Measurements from ENCODE around the gene NVL.

NVL gene

DNA sequence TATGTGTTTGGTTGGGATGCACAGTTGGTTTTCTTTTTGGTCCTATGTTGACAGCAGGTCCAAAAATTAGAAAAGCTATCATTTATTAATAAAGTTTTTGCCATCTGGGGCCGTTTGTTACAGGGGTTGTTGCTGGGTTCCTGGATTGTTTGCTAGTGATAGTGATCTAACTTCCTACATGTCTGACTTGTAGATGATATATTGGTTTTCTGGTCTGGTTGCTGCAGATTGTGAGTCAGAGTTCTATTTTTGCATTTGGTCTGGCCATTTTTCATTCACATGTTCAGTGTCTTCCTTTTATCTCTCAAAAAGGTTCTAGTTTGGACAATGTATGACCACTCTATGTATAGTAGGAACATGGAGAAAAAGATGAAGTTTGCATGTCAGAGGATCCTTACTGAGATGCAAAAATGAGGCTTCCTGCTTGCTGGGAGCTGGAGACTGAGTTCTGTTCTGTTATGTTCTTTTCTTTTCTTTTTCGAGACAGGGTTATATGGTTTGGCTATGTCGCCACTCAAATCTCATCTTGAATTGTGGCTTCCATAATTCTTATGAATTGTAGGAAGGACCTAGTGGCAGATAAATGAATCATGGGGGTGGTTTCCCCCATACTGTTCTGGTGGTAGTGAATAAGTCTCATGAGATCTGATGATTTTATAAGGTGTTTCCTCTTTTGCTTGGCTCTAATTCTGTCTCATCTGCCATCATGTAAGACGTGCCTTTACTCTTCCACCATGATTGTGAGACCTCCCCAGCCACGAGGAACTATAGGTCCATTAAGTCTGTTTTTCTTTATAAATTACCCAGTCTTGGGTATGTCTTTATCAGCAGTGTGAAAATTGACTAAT lies 4.2 kb upstream of the NVL start:
- DNase-seq: peak; percentile 39

DNA sequence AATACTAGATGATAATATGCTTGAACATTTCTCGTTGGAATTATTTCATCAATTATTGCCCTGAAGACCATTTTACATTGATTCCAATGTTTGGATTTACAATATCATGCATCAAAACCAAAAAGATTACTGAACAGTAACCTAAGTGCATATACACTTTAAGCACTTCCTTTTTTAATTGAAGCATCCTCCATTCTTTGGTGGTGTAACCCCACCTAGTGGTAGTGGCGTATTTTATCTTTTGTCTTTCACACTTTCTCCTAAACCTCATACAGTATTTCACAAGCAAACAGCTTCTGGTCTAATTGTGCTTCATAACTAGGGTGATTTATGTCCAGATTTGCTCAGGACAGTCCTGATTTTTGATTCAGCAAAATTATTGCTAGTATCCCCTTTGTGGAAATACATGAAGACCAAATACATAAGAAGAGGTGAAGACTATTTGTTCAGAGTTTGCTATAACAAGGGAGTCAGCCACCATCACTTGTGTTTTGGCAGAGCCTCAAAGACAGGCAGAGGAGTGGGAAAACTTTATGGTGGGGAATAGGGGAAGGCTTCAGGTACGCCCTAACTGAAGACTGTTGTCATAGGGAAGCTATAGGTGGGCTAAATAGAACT lies 3.4 kb upstream of the NVL start:
- peak; percentile 64 for DNase-seq

DNA sequence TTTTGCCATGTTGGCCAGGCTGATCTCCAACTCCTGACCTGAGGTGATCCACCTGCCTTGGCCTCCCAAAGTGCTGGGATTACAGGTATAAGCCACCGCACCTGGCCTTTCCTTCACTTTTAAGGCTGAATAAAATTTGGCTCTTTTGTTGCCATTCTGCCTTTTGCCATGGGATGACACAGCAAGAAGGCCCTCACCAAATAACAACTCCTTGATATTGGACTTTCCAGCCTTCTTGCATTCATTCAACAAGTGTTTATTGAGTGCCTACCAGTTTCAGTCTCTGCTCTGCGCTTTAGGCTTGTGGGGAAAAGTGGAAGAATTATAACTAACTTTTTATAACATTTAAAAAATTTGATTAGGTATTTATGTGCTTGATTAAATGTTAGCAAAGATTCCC lies 1.9 kb upstream of the NVL start:
- no peak for DNase-seq

DNA sequence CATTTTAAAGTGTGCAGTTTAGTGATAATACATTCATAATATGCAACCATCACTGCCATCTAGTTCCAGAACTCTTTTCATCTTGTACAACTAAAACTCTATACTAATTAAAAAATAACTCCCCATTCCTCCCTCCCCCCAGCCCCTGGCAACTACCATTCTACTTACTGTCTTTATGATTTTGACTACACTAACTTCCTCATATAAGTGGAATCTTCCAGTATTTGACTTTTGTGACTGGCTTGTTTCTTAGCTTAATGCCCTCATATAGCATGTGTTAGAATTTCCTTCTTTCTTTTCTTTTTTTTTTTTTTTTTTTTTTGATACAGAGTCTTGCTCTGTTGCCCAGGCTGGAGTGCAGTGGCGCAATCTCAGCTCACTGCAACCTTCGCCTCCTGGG lies 1.4 kb upstream of the NVL start:
- DNase-seq: no peak

DNA sequence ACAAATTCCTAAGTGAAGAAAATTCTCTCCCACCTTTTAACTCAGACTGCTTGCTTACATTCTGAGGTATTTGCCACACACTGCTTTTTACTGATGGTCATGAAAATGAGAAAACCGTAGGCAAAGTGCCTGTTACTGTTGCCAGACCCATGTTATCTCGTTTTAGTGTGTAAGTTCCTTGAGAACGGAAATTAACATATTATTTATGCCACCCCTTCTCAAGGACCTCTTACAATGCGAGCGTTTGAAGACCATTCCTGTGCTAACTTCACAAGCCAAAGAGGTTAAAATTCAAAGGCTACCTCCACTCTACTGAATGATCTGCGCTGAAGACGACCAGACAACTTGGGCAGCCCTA lies 509 bp downstream of the NVL start:
- DNase-seq: no peak

DNA sequence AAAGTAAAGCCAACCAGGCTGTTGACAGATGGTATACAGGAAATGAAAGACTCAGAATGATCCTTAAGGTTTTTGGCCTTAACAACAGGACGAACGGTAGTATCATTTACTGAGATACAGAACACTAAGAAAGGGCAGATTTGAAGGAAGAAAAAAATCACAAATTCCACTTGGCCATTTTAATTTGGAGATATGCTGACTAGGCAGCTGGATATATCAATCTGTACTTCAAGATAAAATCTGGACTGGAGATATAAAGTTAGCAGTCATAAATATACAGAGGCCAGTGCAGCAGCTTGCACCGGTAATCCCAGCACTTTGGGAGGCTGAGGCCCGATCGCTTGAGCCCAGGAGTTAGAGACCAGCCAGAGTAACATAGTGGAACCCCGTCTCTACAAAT lies 1.3 kb downstream of the NVL start:
- DNase-seq: no peak

DNA sequence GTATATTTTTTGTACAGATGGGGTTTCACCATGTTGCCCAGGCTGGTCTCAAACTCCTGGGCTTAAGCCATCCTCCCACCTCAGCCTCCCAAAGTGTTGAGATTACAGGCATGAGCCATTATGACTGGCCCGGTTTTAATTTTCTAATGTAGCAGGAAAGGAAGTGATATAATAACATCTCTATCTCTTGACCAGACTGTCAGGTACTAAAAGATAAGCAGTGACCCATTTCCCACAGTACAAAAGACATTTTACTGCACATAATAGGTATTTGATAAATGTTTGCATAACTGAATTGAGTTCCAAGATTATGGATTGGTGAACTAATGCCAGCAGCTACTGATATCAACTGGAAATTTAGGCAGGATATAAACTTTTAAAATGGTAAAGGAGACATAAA lies 4.0 kb downstream of the NVL start:
- no peak for DNase-seq

DNA sequence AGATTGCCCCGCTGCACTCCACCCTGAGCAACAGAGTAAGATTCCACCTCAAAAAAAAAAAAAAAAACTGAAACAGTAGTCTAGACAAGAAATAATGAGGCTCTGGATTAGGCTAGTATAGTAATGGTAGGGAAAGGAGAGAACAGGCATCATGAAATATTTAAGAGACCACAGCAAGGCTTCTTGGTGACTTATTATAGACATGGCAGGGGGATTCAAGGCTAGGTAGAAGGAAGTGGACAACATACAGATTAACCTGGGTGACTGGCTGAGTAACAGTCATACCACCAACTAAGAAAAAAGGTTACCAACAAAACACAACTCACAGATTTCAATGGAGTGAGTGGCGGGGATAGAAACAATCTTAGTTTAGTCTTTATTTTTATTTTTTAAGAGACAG lies 8.3 kb downstream of the NVL start:
- DNase-seq: no peak

DNA sequence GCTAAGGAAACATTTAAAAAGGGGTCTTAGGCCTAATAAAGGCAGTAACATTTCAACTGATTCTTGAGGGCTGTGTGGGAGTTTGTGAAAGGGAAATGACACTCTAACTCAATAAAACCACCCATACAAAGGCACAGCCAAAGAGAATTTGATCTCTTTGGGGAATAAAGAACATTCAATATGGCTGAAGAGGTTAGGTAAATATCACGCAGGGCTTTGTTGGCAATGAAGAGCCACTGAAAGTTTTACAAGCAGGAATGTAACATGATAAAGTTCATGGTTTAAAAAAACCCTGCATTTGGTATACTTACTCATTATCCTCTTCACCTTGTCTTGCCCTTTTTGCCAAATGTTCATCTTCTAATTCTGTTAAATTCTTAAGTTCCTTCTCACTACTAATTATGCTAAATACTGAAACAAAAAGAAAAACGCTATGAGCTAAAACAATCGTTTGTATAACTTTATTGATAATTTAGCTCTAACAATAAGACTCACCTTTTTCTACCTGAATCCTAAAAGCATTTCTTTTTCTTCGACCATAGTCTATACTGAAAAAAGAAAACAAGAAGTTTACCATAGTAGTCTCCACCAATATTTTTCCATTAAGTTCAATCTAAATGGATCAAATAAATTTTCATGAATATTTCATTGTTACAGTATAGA lies 12.5 kb downstream of the NVL start:
- DNase-seq: no peak

DNA sequence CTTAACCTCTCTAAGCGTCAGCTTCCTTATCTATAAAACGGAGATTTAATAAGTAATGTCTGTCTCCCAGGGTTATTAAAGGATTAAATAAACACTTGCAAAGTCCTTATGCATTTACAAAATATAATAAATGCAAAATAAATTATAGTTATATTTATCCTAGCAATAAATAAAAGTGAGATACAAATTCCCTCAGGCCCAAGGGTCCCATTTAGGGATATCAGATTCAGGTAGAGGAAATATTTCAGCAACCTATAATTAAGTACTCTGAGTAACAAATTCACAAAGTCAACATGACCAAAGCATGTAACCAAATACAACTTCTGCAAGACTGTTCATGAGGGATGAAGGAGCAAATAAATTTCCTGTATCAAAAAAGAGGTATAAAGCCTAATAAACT lies 17.9 kb downstream of the NVL start:
- DNase-seq: no peak

DNA sequence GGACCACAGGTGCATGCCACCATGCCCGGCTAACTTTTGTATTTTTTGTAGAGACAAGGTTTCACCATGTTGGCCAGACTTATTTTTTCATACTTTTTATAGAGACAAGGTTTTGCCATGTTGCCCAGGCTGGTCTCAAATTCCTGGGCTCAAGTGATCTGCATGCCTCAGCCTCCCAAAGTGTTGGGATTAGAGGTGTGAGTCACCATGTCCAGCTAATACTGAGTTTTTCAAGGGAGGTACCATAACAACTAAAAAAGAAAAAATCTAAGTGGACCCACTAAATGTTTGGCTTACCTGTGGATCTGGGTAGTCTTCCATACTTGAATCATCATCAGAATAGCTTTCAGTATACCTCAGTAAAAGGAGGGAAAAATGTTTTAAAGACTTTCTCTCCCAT lies 18.5 kb downstream of the NVL start:
- peak; percentile 37 for DNase-seq

DNA sequence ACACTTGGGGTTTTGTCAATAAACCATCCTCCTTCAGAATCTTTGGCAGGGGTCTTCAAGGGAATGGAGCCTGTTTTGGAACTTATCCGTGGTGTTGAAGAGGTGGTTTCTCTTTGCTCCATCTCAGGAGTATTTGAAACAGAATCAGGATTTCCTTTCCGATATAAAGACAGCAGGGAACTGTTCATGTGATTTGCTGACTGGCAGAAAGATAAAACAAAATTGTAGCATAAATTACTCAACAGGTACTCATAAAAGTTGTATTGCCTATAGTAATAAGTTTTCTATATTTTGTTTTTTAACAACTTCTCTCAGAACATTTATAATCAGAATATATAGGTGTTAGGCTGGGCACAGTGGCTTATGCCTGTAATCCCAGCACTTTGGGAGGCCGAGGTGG lies 21.9 kb downstream of the NVL start:
- no peak for DNase-seq

DNA sequence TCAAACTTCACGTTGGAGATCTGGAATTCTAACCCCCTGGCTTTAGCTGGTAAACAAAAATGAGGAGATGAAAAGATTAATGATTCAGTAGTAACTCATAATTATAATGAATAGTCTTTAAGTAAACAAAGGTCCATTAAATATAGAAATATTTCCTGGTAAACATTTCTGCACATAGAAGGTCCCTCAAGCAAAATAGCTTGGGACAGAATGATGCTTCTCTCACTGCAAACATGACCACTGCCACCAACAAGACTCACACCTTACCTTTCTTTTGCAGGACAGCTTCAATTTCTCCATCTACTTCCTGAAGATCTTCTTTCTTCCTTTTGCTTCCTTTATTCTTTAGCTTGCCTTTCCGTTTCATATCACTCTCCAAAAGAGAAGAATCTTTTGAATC lies 25.2 kb downstream of the NVL start:
- DNase-seq: no peak

DNA sequence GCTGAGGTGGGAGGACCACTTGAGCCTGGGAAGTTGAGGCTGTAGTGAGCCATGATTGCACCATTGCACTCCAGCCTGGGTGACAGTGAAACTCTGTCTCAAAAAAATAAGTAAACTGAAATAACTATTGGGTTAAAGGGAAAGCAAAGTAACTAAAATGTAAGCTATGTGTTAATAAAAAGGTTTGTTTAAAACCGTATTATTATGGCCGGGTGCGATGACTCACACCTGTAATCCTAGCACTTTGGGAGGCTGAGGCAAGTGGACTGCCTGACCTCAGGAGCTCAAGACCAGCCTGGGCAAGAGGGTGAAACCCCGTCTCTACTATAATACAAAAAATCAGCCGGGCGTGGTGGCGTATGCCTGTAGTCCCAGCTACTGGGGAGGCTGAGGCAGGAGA lies 27.0 kb downstream of the NVL start:
- DNase-seq: no peak

DNA sequence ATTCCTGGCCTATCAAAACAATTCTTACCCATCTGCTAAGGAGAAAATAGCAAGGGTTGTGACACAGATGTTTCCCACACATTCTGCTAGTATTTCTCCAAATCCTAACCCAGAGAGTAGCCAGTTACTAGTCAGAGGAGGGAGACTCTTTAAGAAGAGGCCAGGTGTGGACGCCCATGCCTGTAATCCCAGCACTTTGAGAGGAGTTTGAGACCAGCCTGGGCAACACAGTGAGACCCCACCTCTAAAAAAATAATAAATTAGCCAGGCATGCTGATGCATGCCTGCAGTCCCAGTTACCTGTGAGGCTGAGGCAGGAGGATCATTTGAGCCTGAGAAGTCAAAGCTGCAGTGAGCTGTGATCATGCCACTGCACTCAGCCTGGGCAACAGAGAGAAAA lies 28.6 kb downstream of the NVL start:
- DNase-seq: no peak

DNA sequence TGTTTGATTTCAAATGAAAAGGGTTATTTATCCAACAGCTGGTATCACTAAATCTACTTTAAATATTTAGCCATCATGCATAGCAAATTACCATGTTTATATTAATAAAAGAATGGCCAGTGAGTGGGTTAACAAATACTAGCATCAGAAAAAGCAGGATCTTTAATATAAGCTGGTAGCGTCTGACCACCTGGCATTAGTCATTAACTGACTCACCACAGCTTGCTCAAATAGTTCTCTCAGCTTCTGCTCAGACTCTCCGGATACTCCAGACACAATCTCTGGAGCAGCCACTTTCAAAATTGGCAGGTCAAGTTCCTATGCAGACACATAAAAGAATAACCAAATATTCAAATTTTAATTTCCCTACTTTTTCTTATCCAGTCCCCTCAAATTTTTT lies 29.6 kb downstream of the NVL start:
- DNase-seq: peak; percentile 40

DNA sequence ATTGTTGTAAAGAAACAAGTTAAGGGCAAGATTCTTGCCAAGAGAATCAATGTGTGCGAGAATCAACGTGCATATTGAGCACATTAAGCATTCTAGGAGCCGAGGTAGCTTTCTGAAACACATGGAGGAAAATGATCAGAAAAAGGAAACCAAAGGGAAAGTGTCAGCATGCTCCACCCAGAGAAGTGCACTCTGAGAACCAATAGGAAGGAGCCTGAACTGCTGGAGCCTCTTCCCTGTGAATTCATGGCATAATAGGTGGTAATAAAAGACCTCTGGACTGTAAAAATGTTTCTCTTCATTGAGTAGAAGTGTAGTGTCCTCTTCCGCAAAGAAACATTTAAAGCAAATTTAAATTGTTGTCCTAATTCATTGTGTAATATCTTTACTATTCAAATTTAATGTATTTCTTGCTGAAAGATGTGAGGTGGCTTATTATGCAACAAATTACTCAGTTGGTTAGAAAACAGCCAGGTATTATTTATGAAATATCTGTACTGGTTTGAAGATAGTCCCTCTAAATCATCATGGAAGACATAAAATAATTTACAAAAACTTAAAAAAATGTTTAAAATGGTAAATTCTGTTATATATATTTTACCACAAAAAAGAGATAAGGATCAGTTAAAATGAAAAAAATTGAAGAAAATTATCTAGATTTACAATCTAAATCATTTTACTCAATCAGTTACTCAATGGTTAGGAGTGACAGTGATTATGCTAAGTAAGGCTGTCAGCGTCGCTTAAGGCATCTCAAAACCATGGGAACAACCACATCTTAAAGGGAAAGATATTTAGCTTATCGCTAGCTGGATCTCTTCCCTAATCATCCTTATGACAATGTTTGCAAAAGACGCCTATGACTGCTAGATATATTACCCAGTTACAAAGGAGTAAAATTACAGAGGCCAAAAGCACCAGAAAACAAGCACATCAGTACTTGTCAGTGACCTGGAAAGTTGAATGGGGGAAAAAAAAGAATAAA lies 31.3 kb downstream of the NVL start:
- no peak for DNase-seq

DNA sequence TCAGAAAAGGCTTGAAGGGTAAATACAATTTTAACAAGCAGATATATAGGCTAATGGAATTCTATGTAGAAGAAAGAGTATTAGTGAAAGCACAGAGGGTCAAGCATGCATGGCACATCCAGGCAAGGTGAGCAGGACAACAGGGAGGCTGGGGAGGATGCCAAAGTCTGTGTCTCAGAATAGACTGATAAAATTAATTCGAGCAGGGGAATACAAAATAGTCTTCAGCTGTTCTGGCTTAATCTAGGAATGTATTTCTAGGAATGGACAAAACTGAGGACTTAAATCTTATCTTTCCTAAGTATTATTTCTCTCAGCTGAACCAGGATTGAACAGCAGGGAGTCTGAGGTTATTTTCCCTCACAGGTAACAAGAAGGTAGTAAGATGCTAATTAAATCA lies 35.2 kb downstream of the NVL start:
- no peak for DNase-seq

DNA sequence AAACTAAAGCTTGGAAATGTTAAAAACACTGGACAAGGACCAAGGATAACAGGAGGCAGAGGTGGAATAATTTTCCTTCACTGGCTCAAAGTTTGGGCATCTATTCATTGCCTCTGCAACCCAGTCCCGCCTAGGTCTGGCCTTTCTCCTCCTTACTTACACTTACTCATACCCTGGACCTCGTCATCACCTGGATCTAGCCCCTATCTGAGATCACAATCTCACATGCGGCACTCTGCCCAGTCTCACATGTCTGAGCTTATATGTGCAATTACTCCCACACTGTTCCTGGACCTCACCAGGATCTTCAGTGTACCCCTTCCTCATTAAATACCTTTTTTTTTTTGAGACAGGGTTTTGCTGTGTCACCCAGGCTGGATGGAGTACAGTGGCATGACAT lies 37.6 kb downstream of the NVL start:
- no peak for DNase-seq

DNA sequence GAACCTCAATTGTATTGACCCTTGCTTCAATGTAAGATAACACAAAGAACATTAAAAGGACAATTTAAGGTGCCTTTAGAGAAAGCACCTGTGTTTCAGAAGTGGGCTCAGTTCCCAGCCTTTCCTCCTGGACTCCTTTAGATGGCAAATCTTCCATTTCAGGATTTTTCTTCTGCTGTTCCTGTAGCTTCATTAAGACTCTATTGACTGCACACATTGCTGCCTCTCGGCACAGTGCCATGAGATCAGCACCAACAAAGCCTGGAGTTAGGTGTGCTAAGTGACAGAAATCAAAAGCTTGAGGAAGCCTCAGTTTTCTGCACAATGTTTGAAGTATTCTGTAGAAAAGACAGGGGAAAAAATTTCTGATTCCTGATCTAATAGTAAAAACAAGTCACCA lies 40.6 kb downstream of the NVL start:
- DNase-seq: no peak

DNA sequence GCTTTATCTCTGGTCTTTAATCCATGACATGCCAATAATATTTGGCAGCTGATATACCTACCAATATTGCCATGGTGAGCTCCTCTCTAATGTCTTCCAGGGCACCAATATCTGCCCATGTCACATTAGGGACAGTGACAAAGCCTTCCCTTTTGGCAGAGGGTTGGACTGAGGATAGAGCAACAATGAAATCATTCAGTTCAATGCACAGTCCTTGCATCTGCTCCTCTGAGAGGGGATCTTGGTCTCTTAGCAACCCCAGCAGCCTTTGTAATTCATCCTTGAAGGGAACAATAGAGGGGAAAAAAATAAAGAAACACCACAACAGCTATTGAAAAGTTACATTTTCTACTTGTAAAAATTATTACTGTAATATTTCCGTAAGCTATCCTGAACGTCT lies 42.3 kb downstream of the NVL start:
- DNase-seq: no peak

DNA sequence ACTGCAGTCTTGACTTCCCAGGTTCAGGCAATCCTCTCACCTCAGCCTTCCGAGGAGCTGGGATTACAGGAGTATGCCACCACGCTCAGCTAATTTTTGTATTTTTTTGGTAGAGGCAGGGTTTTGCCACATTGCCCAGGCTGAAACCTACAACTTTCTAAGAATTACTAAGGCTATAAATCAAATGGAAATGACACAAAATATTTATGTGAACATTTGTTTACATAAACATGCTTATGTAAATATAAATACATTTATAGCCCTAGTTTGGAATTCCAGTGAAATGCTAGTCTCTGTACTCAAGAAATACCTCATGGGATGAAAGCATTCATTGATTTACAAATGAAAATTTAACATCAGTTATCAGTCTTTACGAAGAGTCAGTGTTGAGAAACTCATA lies 47.8 kb downstream of the NVL start:
- DNase-seq: no peak

All from fibroblast of skin of back (primary cell).